D721Med (cell line): Measurements from ENCODE around the gene BBS9.
A peak's percentile ranks its signal among the peaks of the same experiment; 100 is the strongest.

Experiments
- DNase-seq: peaks from one replicate; pipeline ENCODE4 v3.0.0; 2011; ENCODE audit warnings: low spot score; ENCODE audit not compliant: insufficient read length
- FAIRE-seq: peaks from 2 replicates; lab custom pipeline; 2011; peaks lifted over from hg19 to GRCh38; lab: Jason Lieb, UNC
- CTCF ChIP-seq: IDR thresholded peaks from 2 replicates; pipeline ENCODE4 v1.5.1; 2012; ENCODE audit warnings: mild to moderate bottlenecking, control low read depth; ENCODE audit not compliant: insufficient read depth; ENCODE audit errors: missing control alignments

BBS9 gene

GRCh38 chr7:33350577-33350976 is 221.2 kb downstream of the BBS9 start:
- TF ChIP-seq CTCF: no peak
- FAIRE-seq (no peak), DNase-seq (no peak)

- TF ChIP-seq CTCF: no peak
- DNase-seq (no peak), FAIRE-seq (no peak)
These were observed 222.3 kb downstream of the BBS9 start for GRCh38 chr7:33351709-33352108.

GRCh38 chr7:33354201-33354600 is 224.8 kb downstream of the BBS9 start:
- no peak for TF ChIP-seq CTCF
- DNase-seq (no peak), FAIRE-seq (no peak)

- no peak for DNase-seq
- no peak for TF ChIP-seq CTCF
- no peak for FAIRE-seq
These were observed 226.0 kb downstream of the BBS9 start for GRCh38 chr7:33355386-33355785.

- peak; percentile 44 for FAIRE-seq
- DNase-seq: no peak
- TF ChIP-seq CTCF: no peak
These were observed 227.0 kb downstream of the BBS9 start for GRCh38 chr7:33356336-33356735.

GRCh38 chr7:33357846-33358245 is 228.5 kb downstream of the BBS9 start:
- no peak for DNase-seq
- no peak for TF ChIP-seq CTCF
- no peak for FAIRE-seq

- FAIRE-seq (no peak), DNase-seq (no peak)
- TF ChIP-seq CTCF: no peak
These were observed 240.5 kb downstream of the BBS9 start for GRCh38 chr7:33369888-33370287.
